Measurements from ENCODE around the gene RCSD1.
"Not testable (repeated sequence)": the region's sequence is repeated elsewhere in the genome, so short reads cannot be mapped to it uniquely, and the experiment has no call there.

The RCSD1 gene

GRCh38 chr1:167629681-167630567 lies at the start of gene RCSD1:
Gene RCSD1 (plus strand): TSS chr1:167630232. CDS start chr1:167630424, 192 bp downstream.
- DNase-seq (ENCODE audit: low read depth in 2 of 2), result no peak

GRCh38 chr1:167582064-167582463 lies 48.0 kb upstream of the RCSD1 start:
- DNase-seq (ENCODE audit: low read depth in 2 of 2), result no peak

- no peak for DNase-seq (ENCODE audit: low read depth in 2 of 2)
These were observed 47.3 kb upstream of the RCSD1 start for GRCh38 chr1:167582722-167583121.

GRCh38 chr1:167584581-167584980 lies 45.5 kb upstream of the RCSD1 start:
- no peak for DNase-seq (ENCODE audit: low read depth in 2 of 2)

GRCh38 chr1:167587342-167587741 lies 42.7 kb upstream of the RCSD1 start:
- no peak for DNase-seq (ENCODE audit: low read depth in 2 of 2)

- no peak for DNase-seq (ENCODE audit: low read depth in 2 of 2)
These were observed 42.2 kb upstream of the RCSD1 start for GRCh38 chr1:167587872-167588271.

GRCh38 chr1:167588361-167588760 lies 41.7 kb upstream of the RCSD1 start:
- DNase-seq (ENCODE audit: low read depth in 2 of 2), result no peak

- no peak for DNase-seq (ENCODE audit: low read depth in 2 of 2)
These were observed 37.6 kb upstream of the RCSD1 start for GRCh38 chr1:167592475-167592874.

GRCh38 chr1:167593860-167594259 lies 36.2 kb upstream of the RCSD1 start:
- no peak for DNase-seq (ENCODE audit: low read depth in 2 of 2)

- no peak for DNase-seq (ENCODE audit: low read depth in 2 of 2)
These were observed 35.2 kb upstream of the RCSD1 start for GRCh38 chr1:167594822-167595221.

- no peak for DNase-seq (ENCODE audit: low read depth in 2 of 2)
These were observed 30.0 kb upstream of the RCSD1 start for GRCh38 chr1:167599957-167600581.

- DNase-seq (ENCODE audit: low read depth in 2 of 2), result no peak
These were observed 28.3 kb upstream of the RCSD1 start for GRCh38 chr1:167601442-167602383.

GRCh38 chr1:167602840-167603239 lies 27.2 kb upstream of the RCSD1 start:
- DNase-seq (ENCODE audit: low read depth in 2 of 2), result no peak

GRCh38 chr1:167605576-167605975 lies 24.5 kb upstream of the RCSD1 start:
- no peak for DNase-seq (ENCODE audit: low read depth in 2 of 2)

- DNase-seq (ENCODE audit: low read depth in 2 of 2), result no peak
These were observed 18.0 kb upstream of the RCSD1 start for GRCh38 chr1:167611983-167612382.

- DNase-seq (ENCODE audit: low read depth in 2 of 2), result no peak
These were observed 17.2 kb upstream of the RCSD1 start for GRCh38 chr1:167612587-167613385.

GRCh38 chr1:167613984-167614383 lies 16.0 kb upstream of the RCSD1 start:
- not testable (repeated sequence) for DNase-seq (ENCODE audit: low read depth in 2 of 2)

- DNase-seq (ENCODE audit: low read depth in 2 of 2), result no peak
These were observed 15.2 kb upstream of the RCSD1 start for GRCh38 chr1:167614851-167615250.

GRCh38 chr1:167616521-167616920 lies 13.5 kb upstream of the RCSD1 start:
- DNase-seq (ENCODE audit: low read depth in 2 of 2), result no peak

GRCh38 chr1:167617153-167618147 lies 12.6 kb upstream of the RCSD1 start:
- DNase-seq (ENCODE audit: low read depth in 2 of 2), result no peak

Measured in activated CD8-positive, alpha-beta memory T cell treated with anti-CD3 and anti-CD28 coated beads for 4 hours (primary cell).